Mucosa of gallbladder (tissue), 1 donor: Measurements from ENCODE around the gene PDCD1. TPM values are rescaled to one million over a fixed set of nuclear protein-coding genes. Genes with fewer than 3 reads are reported as not detected.
"Not testable (repeated sequence)": the region's sequence is repeated elsewhere in the genome, so short reads cannot be mapped to it uniquely, and the experiment has no call there.

Source experiments
- DNase-seq: peaks from one replicate; pipeline ENCODE4 v3.0.0-alpha.2; 2020; ENCODE audit warnings: low spot score
- total RNA-seq: library from RNA; stranded (reverse); gene quantifications from one replicate; pipeline ENCODE4 v1.2.1, GENCODE V29; 2021
- donor health status: DM: no; HTN: no; CAD: no.

PDCD1 gene
- total RNA-seq, 1 donor from 2014 or later, result 1.5 TPM

- DNase-seq, result no peak
These were observed 24.0 kb downstream of the PDCD1 start for GRCh38 chr2:241834527-241835210.

GRCh38 chr2:241833756-241834526 is 24.8 kb downstream of the PDCD1 start:
- not testable (repeated sequence) for DNase-seq

- no peak for DNase-seq
These were observed 25.5 kb downstream of the PDCD1 start for GRCh38 chr2:241833101-241833663.

- no peak for DNase-seq
These were observed 31.3 kb downstream of the PDCD1 start for GRCh38 chr2:241827394-241827793.

GRCh38 chr2:241823531-241824437 is 34.9 kb downstream of the PDCD1 start:
- DNase-seq, result not testable (repeated sequence)

GRCh38 chr2:241822264-241822623 is 36.5 kb downstream of the PDCD1 start:
- no peak for DNase-seq

GRCh38 chr2:241821460-241822263 is 37.0 kb downstream of the PDCD1 start:
- no peak for DNase-seq

- no peak for DNase-seq
These were observed 37.9 kb downstream of the PDCD1 start for GRCh38 chr2:241820625-241821384.

GRCh38 chr2:241819947-241820624 is 38.6 kb downstream of the PDCD1 start:
- not testable (repeated sequence) for DNase-seq

- no peak for DNase-seq
These were observed 39.8 kb downstream of the PDCD1 start for GRCh38 chr2:241818943-241819270.

GRCh38 chr2:241818229-241818942 is 40.3 kb downstream of the PDCD1 start:
- DNase-seq, result no peak

GRCh38 chr2:241817821-241818215 is 40.9 kb downstream of the PDCD1 start:
- DNase-seq, result not testable (repeated sequence)

GRCh38 chr2:241817126-241817820 is 41.4 kb downstream of the PDCD1 start:
- DNase-seq, result no peak

GRCh38 chr2:241816431-241817121 is 42.1 kb downstream of the PDCD1 start:
- DNase-seq, result no peak

- DNase-seq, result no peak
These were observed 42.9 kb downstream of the PDCD1 start for GRCh38 chr2:241815477-241816430.

- no peak for DNase-seq
These were observed 43.8 kb downstream of the PDCD1 start for GRCh38 chr2:241814643-241815476.
